Neural cell (in vitro differentiated cells): Measurements from ENCODE around the gene ZRANB1.

ENCODE experiments used
- CTCF ChIP-seq: fragments of 450-650 bp; IDR thresholded peaks from 2 replicates; pipeline ENCODE4 v1.5.1; 2014; ENCODE audit warnings: antibody characterized with exemption, mild to moderate bottlenecking, moderate library complexity; ENCODE audit not compliant: poor library complexity, severe bottlenecking
- EP300 ChIP-seq: fragments of 450-650 bp; conservative IDR thresholded peaks from 2 replicates; pipeline ENCODE4 v1.6.1; 2014; ENCODE audit warnings: antibody characterized with exemption, mild to moderate bottlenecking, moderate library complexity; ENCODE audit not compliant: poor library complexity, severe bottlenecking
- EZH2 ChIP-seq: fragments of 200-600, 300-800 bp; shearing (Covaris generic), sonication (generic); IDR thresholded peaks from 2 replicates; pipeline ENCODE4 v1.6.1; 2014; ENCODE audit warnings: antibody characterized with exemption, low read length, borderline replicate concordance, mild to moderate bottlenecking; ENCODE audit not compliant: insufficient read depth, poor library complexity, severe bottlenecking
- POLR2AphosphoS5 ChIP-seq: IDR thresholded peaks from 2 replicates; pipeline ENCODE4 v1.6.1; 2012
- RAD21 ChIP-seq: fragments of 450-650 bp; conservative IDR thresholded peaks from 2 replicates; pipeline ENCODE4 v1.6.1; 2014; ENCODE audit warnings: antibody characterized with exemption, mild to moderate bottlenecking, moderate library complexity
- REST ChIP-seq: IDR thresholded peaks from 2 replicates; pipeline ENCODE4 v1.6.1; 2012; ENCODE audit warnings: borderline replicate concordance
- TAF1 ChIP-seq: IDR thresholded peaks from 2 replicates; pipeline ENCODE4 v1.6.1; 2012; ENCODE audit warnings: low read depth

- TF ChIP-seq CTCF = no peak
- no peak for TF ChIP-seq REST
- no peak for TF ChIP-seq EZH2
- no peak for TF ChIP-seq TAF1
- no peak for TF ChIP-seq POLR2AphosphoS5
- TF ChIP-seq EP300 = no peak
- no peak for TF ChIP-seq RAD21
Observed at GRCh38 chr10:124946945-124947344, 5.0 kb downstream of the ZRANB1 start.
